Chondrocyte (in vitro differentiated cells): ENCODE data around the gene NBEAL2. TPM values are rescaled to one million over a fixed set of nuclear protein-coding genes. Genes with fewer than 3 reads are reported as not detected.
A peak's percentile ranks its signal among the peaks of the same experiment; 100 is the strongest.

Experiments
- DNase-seq: peaks from one replicate; pipeline ENCODE4 v3.0.0; 2021; ENCODE audit warnings: mixed read lengths, low spot score
- H3K27ac Mint-ChIP-seq: one replicate; pipeline ENCODE4 v1.8.0; 2021; ENCODE audit warnings: mild to moderate bottlenecking, moderate library complexity, mixed read lengths; ENCODE audit not compliant: unreplicated experiment
- H3K27me3 Mint-ChIP-seq: 2 replicates; pipeline ENCODE4 v1.8.0; 2021; ENCODE audit warnings: low read depth, mixed read lengths
- H3K36me3 Mint-ChIP-seq: 2 replicates; pipeline ENCODE4 v1.8.0; 2021; ENCODE audit warnings: low read depth, mixed read lengths
- H3K4me1 Mint-ChIP-seq: 2 replicates; pipeline ENCODE4 v1.8.0; 2021; ENCODE audit warnings: low read depth, mild to moderate bottlenecking, mixed read lengths
- H3K4me3 Mint-ChIP-seq: one replicate; pipeline ENCODE4 v1.8.0; 2021; ENCODE audit warnings: mild to moderate bottlenecking, moderate library complexity, mixed read lengths; ENCODE audit not compliant: unreplicated experiment
- H3K9me3 Mint-ChIP-seq: 2 replicates; pipeline ENCODE4 v1.8.0; 2021; ENCODE audit warnings: low read depth, mixed read lengths
- total RNA-seq: library from RNA; stranded (reverse); gene quantifications from 3 replicates; pipeline ENCODE4 v1.2.1, GENCODE V29; 2021
- TF ChIP-seq, protein P1 (sequence below): fragments of 200-600 bp; sonication (generic); IDR thresholded peaks from 2 replicates; pipeline ENCODE4 v1.5.0; 2021; ENCODE audit warnings: antibody characterized with exemption, mild to moderate bottlenecking, moderate library complexity

The NBEAL2 gene
- total RNA-seq, 1 donor from 2014 or later = 18.1 TPM

GRCh38 chr3:47000922-47001730, 21.7 kb downstream of the NBEAL2 start:
- DNase-seq = peak; percentile 78
- no peaks in the 10 kb centered on the region for H3K9me3 Mint-ChIP-seq
- H3K36me3 Mint-ChIP-seq = peaks cover 8% of the 10 kb centered on the region
- H3K27me3 Mint-ChIP-seq = no peaks in the 10 kb centered on the region
- no peak overlapping the region for H3K4me3 Mint-ChIP-seq
- no peak overlapping the region for H3K27ac Mint-ChIP-seq
- H3K4me1 Mint-ChIP-seq = no peaks in the 10 kb centered on the region
- TF ChIP-seq, protein P1, sequence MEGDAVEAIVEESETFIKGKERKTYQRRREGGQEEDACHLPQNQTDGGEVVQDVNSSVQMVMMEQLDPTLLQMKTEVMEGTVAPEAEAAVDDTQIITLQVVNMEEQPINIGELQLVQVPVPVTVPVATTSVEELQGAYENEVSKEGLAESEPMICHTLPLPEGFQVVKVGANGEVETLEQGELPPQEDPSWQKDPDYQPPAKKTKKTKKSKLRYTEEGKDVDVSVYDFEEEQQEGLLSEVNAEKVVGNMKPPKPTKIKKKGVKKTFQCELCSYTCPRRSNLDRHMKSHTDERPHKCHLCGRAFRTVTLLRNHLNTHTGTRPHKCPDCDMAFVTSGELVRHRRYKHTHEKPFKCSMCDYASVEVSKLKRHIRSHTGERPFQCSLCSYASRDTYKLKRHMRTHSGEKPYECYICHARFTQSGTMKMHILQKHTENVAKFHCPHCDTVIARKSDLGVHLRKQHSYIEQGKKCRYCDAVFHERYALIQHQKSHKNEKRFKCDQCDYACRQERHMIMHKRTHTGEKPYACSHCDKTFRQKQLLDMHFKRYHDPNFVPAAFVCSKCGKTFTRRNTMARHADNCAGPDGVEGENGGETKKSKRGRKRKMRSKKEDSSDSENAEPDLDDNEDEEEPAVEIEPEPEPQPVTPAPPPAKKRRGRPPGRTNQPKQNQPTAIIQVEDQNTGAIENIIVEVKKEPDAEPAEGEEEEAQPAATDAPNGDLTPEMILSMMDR = no peak

- no peaks in the 10 kb centered on the region for H3K9me3 Mint-ChIP-seq
- H3K4me1 Mint-ChIP-seq = no peaks in the 10 kb centered on the region
- H3K27me3 Mint-ChIP-seq = no peaks in the 10 kb centered on the region
- DNase-seq = peak; percentile 89
- no peak overlapping the region for H3K27ac Mint-ChIP-seq
- TF ChIP-seq, protein P1 = no peak
- peaks cover 8% of the 10 kb centered on the region for H3K36me3 Mint-ChIP-seq
- H3K4me3 Mint-ChIP-seq = no peak overlapping the region
Observed at GRCh38 chr3:47001731-47002170, 22.3 kb downstream of the NBEAL2 start.

DNA sequence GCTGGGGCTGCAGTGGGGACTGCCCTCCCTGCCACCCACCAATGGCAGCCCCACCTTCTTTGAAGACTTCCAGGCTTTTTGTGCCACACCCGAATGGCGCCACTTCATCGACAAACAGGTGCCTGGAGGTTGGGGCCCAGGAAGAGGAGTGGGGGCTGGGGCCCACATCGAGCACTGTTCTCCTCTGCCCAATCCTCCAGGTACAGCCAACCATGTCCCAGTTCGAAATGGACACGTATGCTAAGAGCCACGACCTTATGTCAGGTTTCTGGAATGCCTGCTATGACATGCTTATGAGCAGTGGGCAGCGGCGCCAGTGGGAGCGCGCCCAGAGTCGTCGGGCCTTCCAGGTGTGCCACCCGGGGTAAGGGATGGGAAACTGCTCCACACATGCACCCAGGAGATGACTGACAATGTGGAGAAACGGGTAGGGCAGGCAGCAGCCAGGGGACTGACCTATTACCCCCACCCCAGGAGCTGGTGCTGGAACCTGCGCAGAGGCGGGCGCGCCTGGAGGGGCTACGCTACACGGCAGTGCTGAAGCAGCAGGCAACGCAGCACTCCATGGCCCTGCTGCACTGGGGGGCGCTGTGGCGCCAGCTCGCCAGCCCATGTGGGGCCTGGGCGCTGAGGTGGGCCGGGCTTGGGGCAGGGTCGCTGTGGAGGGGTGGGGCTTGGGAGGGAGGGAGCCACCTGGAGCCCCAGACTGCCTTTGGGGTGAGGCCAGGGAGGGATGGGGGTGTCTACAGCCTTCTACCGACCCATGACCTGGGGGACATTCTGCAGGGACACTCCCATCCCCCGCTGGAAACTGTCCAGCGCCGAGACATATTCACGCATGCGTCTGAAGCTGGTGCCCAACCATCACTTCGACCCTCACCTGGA, 22.9 kb downstream of the NBEAL2 start:
- TF ChIP-seq, protein P1 = peak; percentile 14
- no peaks in the 10 kb centered on the region for H3K9me3 Mint-ChIP-seq
- H3K4me3 Mint-ChIP-seq = no peak overlapping the region
- H3K27ac Mint-ChIP-seq = no peak overlapping the region
- no peaks in the 10 kb centered on the region for H3K27me3 Mint-ChIP-seq
- no peaks in the 10 kb centered on the region for H3K4me1 Mint-ChIP-seq
- DNase-seq = peak; percentile 90
- peaks cover 8% of the 10 kb centered on the region for H3K36me3 Mint-ChIP-seq

- Mint-ChIP-seq H3K36me3 (peaks cover 8% of the 10 kb centered on the region), H3K4me3 (no peak overlapping the region), H3K4me1 (no peaks in the 10 kb centered on the region), H3K27ac (no peak overlapping the region), H3K9me3 (no peaks in the 10 kb centered on the region), H3K27me3 (no peaks in the 10 kb centered on the region)
- DNase-seq = peak; percentile 79
- TF ChIP-seq, protein P1 = no peak
Observed at GRCh38 chr3:47003056-47003410, 23.6 kb downstream of the NBEAL2 start.
